Epithelial cell of prostate (primary cell): ENCODE data around the gene KIF5C.

Source experiments
- DNase-seq: peaks from one replicate; pipeline ENCODE4 v3.0.0-alpha.2; 2011; ENCODE audit warnings: low read depth, low spot score
- H3K27ac ChIP-seq: fragments of 450-650 bp; 2 replicates; pipeline ENCODE4 v1.5.1; 2017; ENCODE audit warnings: mild to moderate bottlenecking

KIF5C gene

DNA sequence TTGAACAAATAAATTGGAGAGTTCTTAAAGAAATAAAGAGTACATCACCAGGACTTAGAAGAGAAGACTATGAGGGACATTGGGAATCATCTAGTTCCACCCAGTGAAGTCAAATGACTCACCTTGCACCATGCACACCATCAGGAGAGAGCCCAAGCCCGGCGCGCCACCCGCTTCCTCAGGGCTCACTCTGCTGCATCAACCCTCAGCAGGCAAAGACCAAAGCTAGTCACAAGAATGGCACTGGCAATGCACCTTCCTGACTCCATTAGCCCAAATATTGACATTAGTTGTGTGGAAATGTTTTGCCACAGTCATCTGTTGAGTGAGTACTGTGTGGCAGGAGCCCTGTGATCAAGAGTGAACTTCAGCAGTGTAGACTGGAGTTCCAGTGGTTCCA is 156.4 kb downstream of the KIF5C start:
- no peak overlapping the region for H3K27ac ChIP-seq
- DNase-seq = no peak

DNA sequence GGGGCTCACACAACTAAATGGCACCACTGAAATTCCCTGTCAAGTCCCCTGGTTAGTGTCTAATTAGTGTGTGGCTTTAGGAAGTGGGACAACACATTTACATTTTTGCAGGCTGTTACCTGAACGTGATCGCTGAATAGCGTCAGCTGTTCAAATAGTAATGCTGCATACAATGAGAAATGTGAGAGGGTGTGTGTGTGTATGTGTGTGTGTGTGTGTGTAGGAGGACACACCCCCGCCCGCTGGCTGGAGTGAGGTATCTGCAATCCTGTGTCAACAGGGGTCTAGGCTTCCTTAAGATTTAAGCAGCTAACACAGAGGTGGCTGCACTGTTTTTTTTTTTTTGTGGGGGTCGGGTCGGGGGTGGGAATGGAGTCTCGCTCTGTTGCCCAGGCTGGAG is 158.7 kb downstream of the KIF5C start:
- no peak overlapping the region for H3K27ac ChIP-seq
- no peak for DNase-seq

DNA sequence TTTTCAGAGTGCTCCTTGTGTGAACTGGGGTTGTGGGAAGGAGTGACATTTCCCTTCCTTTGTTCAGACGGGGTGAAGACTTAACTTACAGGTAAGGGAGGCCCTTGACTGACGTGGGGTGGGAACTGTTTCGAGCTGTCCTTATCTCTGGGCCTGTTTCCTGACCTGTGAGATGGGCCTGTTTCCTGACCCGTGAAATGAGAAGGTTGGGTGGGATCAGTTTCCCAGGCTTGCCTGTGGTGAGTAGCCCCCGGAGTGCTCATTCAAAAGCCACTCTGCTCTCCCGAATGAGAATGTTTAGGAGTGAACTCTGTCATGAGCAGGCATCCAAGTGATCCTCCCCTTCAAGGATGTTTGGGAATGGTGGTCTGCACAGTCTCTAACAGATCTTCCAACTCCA is 159.4 kb downstream of the KIF5C start:
- H3K27ac ChIP-seq = no peak overlapping the region
- no peak for DNase-seq

DNA sequence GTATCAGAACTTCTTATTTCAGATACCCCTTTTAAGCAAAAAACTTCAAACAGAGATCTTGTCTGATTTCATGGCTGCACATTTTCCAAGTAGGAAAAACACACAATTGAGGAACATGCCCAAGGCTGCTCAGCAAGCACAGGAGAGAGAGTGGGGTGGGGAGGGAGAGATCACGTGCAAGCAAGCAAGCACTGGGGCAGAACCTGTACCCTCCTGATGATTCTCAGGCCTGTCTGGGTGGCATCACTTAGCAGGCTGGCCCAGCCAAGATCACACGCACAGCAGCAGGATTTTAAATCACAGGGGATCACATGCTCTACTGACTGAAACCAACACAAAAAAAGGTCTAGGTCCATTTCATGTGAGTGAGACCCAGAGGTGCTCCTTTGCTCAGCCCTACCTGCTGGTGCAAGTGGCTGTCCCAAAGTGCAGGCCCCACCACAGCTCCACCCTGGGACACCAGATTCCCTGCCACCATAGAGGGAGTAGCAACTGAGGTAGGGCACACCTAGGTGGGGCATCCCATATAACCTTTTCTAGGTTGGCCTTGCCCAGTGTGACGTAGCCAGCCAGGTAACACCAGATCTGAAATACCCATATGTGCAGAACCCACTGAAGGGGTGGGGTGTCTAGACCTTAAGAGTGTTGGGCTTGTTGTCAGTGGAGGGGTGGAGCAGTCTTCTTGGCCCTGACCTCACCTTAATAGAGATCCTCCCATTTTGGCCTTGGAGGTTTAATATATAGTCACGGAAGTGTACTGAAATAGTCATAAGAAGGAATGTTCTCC is 161.7 kb downstream of the KIF5C start:
- DNase-seq = no peak
- H3K27ac ChIP-seq = no peak overlapping the region

DNA sequence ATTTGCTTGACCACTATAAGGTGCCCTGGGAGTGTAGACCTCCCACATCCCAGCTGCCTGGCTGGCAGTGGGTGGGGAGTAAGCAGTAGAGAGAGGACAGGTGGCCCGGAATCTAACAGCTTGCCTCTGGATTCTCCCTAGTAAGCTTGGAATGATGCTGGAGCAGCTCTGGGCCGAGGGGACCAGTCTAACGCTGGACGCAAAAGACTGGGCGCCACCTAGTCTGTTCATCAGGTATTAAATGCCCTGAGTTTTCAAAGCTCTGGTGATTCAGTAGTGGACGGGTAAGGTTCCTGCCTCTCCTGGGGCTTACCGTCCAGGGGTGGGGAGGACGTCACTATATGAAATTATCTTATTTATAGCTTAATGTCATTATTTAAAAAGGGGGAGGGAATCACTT is 162.8 kb downstream of the KIF5C start:
- no peak overlapping the region for H3K27ac ChIP-seq
- DNase-seq = no peak

DNA sequence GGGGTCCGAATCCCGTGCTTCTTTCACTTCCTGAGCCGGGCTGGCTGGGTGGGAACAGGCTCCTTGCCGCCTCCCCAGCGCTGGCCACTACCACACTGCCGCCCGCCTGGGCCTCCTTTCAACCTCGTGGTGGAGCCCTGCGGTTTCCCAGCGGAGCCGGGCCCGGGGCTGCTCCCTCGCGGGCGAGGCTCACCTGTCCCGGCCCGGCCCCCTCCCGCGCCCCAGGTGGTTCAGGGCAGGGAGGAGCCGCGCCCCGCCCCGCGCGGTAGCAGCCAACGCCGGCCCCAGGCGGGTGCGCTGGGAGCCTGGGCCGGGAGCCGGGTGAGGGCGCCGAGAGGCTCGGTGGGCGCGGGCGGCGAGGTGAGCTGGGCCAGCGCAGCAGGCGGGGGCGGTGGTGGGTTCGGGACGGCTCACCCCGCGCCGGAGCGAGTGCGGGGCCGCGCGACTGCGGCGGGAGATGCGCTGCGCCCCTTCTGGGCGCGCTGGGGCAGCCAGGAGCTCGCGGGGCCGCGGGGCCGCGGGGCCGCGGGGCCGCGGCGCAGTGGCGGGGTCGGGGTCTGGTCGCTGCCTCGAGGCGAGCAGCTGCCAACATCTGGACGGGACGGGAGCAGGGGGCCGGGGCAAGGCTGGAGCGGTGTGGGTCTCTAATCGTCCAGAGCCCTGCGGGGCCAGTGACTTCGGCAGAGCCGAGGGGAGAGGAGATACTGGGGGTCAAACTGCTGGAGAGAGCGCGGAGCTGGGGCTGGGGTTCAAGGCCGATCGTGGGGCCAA is 163.6 kb downstream of the KIF5C start, which contains the start of gene LYPD6B:
Gene LYPD6B (plus strand): TSS at position 258 of the 771 bp plus-strand sequence. CDS start 92,250 bp downstream, outside the sequence.
- H3K27ac ChIP-seq = no peak within 1 kb of the TSS
- DNase-seq = no peak

DNA sequence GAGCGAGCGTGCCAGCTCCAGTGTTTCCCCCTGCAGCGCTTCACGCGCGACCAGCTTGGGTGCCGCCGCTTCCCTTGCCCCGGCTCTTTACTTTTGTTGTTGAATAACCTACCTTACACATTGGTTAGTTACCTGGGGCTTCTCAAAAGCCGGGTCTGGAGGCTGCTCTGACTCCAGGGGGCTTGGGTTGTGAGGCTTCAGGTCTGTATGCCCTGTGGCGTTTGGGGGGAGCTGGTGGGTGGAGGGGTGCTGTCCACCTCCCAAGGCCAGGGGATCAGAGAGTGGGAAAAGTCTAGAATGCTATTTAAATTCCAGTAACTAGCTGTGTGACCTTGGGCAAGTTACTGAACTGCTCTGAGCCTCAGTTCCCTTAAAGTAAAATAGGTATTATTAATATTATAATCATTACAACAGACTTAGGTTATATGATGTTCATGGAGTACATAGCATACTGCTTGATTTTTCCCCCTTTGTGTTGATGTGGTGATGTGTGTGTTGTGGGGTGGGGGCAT is 164.2 kb downstream of the KIF5C start:
- H3K27ac ChIP-seq = no peak overlapping the region
- no peak for DNase-seq

DNA sequence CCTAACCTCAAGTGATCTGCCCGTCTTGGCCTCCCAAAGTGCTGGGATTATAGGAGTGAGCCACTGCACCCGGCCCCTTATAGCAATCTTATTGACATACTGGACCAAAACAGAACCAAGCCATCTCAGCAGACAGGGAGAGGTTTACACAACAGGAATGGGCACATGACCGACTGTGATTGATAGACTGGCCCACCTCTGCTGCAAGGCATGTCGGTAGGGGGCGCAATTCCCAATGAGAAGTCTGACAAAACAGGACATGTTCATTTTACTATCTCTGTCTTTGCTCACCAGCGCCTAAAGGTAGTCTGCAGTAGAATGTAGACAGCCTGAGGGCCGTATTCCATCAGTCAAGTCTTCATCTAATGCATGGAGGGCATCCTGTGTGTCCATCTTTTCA is 165.4 kb downstream of the KIF5C start:
- no peak for DNase-seq
- no peak overlapping the region for H3K27ac ChIP-seq

DNA sequence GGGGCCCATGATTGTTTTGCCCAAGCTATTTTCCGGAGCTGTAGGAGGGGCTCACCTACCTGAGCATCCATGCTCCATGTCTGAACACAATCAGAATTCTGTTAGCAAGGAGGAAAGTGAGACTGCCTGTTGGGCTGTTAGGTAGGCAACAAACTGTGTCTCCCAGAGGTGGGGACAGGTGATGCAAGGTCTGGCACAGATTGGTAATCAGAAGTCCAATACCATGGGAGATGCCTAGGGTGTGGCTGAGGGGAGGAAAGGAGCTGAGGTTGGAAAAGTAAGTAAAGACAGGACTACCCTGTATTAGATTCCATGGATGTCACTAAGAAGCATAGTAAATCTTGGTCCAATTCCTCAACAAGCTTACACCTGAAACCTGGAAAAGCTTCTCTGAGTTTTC is 166.5 kb downstream of the KIF5C start:
- DNase-seq = no peak
- H3K27ac ChIP-seq = no peak overlapping the region

DNA sequence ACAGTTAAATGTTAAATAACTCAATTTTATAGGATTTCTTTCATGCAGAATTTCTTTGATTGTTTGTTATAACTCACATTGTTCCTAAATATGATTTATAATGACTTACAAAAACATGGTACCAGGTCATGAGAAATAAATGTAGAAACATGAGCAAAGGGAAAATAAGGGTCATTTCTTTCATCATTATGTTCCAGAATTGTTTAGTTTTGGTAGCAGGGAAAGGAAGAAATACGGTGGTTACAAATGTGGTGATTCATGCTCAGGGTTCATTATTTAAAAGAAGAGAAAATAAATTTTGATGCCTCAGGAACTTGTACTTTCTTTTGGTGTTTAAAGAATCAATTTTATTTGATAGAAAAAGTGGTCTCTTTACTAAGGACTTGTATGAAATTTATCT is 167.9 kb downstream of the KIF5C start:
- H3K27ac ChIP-seq = no peak overlapping the region
- DNase-seq = no peak

DNA sequence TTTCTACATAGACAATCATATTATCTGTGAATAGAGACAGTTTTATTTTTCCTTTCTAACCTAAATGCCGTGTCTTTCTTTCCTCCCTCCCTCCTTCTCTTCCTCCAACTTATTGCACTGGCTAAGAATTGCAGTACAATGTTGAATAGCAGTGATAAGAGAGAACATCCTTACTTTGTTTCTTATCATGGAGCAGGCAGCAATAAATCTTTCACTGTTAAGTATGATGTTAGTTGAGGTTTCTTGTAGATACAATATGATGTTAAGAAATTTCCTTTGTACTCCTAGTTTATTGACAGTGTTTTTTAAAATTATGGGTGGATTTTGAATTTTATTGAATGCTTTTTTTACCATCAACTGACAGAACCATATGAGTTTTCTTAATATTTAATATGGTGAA is 169.5 kb downstream of the KIF5C start:
- DNase-seq = no peak
- no peak overlapping the region for H3K27ac ChIP-seq

DNA sequence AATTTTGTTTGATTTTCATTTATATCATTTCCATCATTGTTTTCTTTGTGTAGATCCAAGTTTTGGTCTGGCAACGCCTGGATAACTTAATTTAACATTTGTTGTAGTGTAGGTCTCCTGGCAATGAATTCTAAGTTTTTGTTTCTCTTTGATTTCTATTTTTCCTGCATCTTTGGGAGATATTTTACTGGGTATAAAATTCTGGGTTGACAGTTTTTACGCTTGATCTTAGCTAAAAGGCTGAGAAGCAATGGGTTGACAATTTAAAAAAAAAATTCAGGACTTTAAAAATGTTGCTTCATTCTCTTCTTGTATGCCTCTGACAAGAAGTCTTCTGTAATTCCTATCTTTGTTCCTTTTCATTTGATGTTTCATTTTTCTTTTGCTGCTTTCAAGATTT is 172.1 kb downstream of the KIF5C start:
- no peak for DNase-seq

DNA sequence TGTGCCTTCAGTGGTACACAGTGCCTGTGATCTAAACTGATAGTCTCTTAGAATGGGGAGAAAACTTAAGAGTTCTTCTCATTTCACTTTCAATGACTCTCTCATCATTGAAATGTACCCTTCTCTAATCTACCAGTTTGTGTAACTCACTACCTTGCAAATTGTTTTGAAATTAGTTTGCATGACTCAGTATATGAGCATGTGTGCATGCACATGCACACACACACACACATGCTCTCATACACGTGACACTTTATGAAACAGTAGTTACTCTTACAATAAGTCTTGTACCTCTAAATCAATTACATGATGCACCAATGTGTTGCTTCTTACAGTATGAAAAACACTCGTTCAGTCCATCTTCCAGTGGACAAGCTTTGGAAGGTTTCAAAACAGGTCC is 174.1 kb downstream of the KIF5C start:
- DNase-seq = peak; percentile 37
- H3K27ac ChIP-seq = no peak overlapping the region

More for the DNA sequence above, 172.1 kb downstream of the KIF5C start:
- no peak overlapping the region for H3K27ac ChIP-seq

DNA sequence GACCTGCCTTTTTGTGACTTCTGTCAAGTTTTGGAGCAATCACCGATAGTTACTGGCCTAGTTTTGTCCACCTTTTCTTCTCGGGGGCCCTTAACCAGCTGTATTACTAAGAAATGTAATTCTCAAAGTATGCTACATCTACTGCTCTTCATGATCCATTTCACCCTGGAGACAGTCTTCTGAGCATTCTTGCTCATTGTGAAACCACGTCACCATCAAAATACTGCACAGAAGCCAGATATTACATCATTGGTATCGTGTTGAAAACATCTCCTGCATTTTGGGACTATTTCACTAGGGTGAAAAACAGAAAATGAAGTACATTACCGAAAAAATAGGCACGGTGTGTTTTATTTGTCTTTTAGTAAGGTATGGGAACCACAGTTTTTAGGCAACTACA is 175.2 kb downstream of the KIF5C start:
- H3K27ac ChIP-seq = no peak overlapping the region
- DNase-seq = no peak

DNA sequence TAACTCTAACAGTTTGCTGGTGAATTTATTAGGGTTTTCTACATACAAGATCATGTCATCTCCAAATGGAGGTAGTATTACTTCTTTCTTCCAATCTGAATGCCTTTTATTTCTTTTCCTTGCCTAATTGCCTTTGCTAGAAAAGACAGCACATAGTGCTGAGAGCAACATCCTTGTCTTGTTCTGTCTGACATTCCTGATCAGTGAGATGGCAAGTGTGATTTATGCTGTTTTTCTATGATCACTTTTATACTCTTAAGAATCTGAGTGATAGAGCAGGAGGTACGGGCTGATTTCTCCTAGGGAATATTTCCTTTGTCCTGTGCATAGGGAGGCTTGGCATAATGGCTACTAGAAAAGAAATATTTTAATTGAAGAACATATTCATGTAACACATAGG is 180.7 kb downstream of the KIF5C start:
- no peak overlapping the region for H3K27ac ChIP-seq
- DNase-seq = no peak

DNA sequence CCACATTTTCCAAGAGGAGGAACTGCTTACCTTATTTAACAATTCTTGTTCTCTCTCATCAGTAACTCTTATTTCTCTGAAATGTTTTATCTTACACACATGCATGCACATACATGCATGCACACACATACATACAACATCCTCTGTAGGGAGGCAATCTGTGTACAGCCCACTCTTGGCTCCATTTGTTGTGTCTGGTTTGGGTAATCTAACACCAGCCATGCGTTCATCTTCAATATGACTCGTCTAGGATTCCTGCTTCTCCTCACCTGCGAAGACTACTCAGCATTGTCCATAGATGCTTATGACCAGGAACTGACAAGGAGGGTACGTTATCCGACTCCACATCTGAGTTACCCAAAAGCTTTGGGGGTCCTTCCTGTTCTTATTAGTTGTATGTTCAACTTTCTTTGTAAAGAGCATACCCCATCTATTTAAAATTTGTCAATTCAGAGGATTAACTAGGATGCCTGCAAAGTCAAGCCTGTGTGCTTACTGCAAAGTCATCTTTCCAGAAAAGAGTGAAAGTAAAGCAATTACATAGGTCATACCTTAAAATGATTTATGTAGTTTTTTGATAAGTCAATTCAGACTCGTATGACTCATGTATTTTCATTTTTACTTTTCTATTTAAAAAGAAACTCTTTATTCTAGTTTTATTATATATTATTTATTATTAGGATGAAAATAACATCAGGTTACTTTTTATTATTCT is 181.7 kb downstream of the KIF5C start:
- H3K27ac ChIP-seq = no peak overlapping the region
- no peak for DNase-seq

DNA sequence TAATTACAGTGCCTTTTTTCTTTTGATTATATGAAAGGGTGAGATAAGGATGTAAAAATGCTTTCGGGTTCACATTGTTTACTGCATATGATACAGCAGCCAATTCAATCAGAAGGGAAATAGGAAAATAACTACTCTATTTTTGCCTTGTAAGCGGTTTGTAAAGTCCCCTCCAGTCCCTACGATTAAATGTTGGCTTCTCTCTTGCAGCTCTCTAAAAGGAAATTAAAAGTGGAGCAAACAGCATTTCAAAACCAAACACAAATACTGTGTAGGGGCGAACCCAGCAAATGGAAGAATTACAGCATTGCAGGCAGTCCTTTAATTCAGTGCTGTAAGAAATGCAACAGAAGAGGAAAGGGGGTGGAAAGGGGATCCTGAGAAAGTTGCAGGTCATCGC is 182.4 kb downstream of the KIF5C start:
- DNase-seq = no peak
- H3K27ac ChIP-seq = no peak overlapping the region

DNA sequence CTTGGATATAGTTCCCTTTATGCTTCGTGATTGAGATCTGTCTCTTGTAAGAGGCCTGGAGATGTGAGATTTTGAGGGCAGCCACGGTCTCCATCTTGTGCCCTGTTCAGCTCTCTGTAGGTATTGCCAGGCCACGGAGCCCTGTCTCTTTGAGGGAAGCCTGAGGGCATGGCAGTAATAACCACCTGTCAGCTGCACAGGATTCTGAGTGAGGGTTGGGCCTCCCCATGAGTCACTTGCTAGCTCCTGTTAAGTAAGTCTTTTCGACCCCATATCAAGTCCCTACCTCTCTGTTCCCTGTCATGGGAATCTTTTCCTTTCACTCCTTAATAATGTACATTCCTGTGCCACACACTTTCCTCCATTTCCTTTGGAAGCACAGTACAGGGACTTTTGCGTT is 183.9 kb downstream of the KIF5C start:
- no peak for DNase-seq
- H3K27ac ChIP-seq = no peak overlapping the region

DNA sequence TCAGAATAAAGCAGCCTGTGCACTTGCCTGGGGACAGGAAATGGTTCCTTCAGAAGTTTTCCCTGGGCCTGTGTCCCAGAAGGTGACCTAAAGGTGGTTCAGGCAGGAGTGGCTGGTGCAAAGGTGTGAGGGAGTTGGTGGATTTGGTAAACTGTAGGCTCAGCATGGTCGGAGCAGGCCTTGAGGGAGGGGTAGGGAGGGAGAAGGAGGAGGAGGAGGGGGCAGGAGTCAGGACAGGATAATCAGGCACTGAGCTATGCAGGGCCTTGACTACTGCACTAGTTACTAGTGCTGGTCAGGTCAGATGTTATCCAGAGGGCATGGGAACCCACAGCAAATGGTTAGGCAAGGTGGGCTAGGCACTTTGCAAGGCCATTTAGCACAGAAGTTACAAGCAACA is 184.8 kb downstream of the KIF5C start:
- H3K27ac ChIP-seq = no peak overlapping the region
- DNase-seq = no peak

DNA sequence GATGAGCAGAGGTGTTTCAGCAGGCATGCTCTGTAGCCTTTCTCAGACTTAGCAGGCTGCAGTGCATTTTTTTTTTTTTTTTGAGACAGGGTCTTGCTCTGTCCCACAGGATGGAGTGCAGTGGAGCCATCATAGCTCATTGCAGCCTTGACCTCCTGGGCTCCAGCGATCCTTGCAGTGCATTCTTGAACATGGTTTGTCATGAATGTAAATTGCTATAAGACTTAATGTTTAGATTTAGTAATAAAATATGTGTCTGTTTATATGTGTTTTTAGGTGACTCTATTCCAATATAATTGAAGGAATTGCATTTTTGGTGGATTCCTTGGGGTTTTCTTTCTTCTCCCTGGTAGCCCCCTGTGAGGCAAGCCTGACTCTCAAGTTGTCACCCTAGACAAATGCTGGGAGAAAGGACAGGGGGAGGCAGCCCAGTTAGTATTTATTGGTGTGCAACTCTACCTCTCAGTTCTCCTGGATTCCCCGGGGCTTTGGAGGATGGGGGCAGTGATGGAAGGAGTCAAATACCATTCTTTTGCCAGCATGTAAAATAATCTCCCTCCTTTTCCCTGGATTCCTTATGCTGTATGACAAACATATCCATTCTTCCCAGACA is 186.2 kb downstream of the KIF5C start:
- no peak overlapping the region for H3K27ac ChIP-seq
- DNase-seq = no peak
